Effector memory CD8-positive, alpha-beta T cell (primary cell): ENCODE data around the gene ATP11A.
"Not testable (repeated sequence)": the region's sequence is repeated elsewhere in the genome, so short reads cannot be mapped to it uniquely, and the experiment has no call there.

ENCODE experiments used
- ATAC-seq: fragments of 150-1000 bp; cut with Tn5 transposase; replicated peaks from 2 replicates; pipeline ENCODE4 v1.10.0; 2021; ENCODE audit warnings: mild to moderate bottlenecking, moderate library complexity
- DNase-seq, 3 experiments: peaks; one replicate each; pipeline ENCODE4 v3.0.0; 2021
- H3K27ac Mint-ChIP-seq, 2 donors: one replicate each; pipeline ENCODE4 v1.8.0; 2022; ENCODE audit warnings: mild to moderate bottlenecking in 2 of 2, mixed read lengths in 2 of 2, moderate library complexity in 2 of 2
- H3K27me3 Mint-ChIP-seq, 2 donors: one replicate each; pipeline ENCODE4 v1.8.0; 2022; ENCODE audit warnings: mixed read lengths in 2 of 2
- H3K36me3 Mint-ChIP-seq: one replicate; pipeline ENCODE4 v1.8.0; 2022; ENCODE audit warnings: mild to moderate bottlenecking, moderate library complexity, mixed read lengths; ENCODE audit not compliant: insufficient read depth
- H3K4me1 Mint-ChIP-seq, 2 donors: one replicate each; pipeline ENCODE4 v1.8.0; 2022; ENCODE audit warnings: low read depth in 2 of 2, mixed read lengths in 2 of 2
- H3K4me3 Mint-ChIP-seq, 2 donors: one replicate each; pipeline ENCODE4 v1.8.0; 2022; ENCODE audit warnings: mild to moderate bottlenecking in 2 of 2, mixed read lengths in 2 of 2, moderate library complexity in 2 of 2
- H3K9me3 Mint-ChIP-seq, 2 donors: one replicate each; pipeline ENCODE4 v1.8.0; 2022; ENCODE audit warnings: mixed read lengths in 2 of 2

ATP11A gene

DNA sequence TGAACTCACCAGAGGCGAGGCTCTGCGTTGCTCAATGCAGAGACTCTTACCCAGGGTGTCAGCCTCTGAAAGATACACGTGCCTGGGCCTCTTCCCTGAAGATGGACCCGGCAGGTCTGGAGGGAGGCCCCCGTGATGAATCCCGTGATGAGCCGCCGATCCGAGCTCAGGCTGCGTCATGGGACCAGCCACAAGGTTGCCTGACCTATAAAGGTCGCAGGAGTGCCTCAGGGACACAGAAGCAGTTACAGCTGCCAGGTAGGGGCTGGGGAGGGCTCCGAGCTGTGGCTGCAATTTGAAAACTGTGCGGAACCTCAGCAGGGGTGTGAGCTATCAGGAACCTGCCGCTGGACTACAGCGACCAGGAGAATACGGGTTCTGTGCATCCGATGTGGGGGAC lies 10.5 kb upstream of the ATP11A start:
- Mint-ChIP-seq H3K27me3 (peaks cover 11 to 31% of the 10 kb centered on the region in 2 donors), H3K36me3 (no peaks in the 10 kb centered on the region), H3K27ac (no peak overlapping the region), H3K4me3 (no peak overlapping the region), H3K9me3 (no peaks in the 10 kb centered on the region), H3K4me1 (no peaks in the 10 kb centered on the region)
- DNase-seq (no peak), ATAC-seq (no peak)

- ATAC-seq (no peak), DNase-seq (no peak)
- H3K27ac Mint-ChIP-seq: no peak overlapping the region
- no peak overlapping the region for H3K4me3 Mint-ChIP-seq
- no peaks in the 10 kb centered on the region for H3K4me1 Mint-ChIP-seq
- peaks cover 11 to 24% of the 10 kb centered on the region in 2 donors for H3K27me3 Mint-ChIP-seq
- H3K9me3 Mint-ChIP-seq: no peaks in the 10 kb centered on the region
- H3K36me3 Mint-ChIP-seq: no peaks in the 10 kb centered on the region
Observed at GRCh38 chr13:112679932-112680677, 9.7 kb upstream of the ATP11A start.

DNA sequence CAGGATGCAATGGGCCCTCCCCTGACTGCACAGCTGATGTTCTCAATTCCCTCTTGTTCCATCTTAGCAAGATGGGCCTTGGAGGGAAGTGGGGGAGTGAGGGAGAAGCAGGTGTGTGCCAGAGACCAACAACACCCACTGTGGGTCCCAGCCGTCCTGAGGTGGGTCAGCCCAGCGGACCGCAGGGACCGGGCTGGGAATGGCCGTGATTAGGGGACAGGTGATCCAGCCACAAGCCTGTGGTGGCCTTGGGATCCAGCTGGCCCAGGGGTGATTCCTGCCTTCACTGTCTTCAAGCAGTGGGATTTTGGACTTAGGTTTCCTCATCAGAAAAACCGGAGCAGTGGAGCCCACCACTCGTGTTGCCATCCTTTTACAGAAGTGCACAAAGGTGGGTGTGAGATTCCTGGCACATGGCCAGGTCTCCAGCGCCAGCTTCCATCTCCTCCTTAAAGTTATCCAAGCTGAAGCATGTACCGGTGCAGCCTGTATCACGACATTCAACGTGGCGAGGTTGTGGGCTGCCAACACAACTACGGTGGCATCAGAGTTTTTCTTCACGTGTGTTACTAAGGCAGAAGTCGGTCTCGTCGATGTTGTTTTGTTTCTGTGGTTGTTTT lies 9.0 kb upstream of the ATP11A start:
- ATAC-seq: no peak
- peaks cover 10 to 17% of the 10 kb centered on the region in 2 donors for H3K27me3 Mint-ChIP-seq
- no peaks in the 10 kb centered on the region for H3K4me1 Mint-ChIP-seq
- H3K27ac Mint-ChIP-seq: no peak overlapping the region
- H3K4me3 Mint-ChIP-seq: no peak overlapping the region
- no peaks in the 10 kb centered on the region for H3K9me3 Mint-ChIP-seq
- DNase-seq: no peak
- no peaks in the 10 kb centered on the region for H3K36me3 Mint-ChIP-seq

- Mint-ChIP-seq H3K4me1 (peaks cover 3 to 6% of the 10 kb centered on the region in 2 donors), H3K9me3 (no peaks in the 10 kb centered on the region), H3K27me3 (no peaks in the 10 kb centered on the region), H3K36me3 (peaks cover 2% of the 10 kb centered on the region), H3K27ac (no peak overlapping the region), H3K4me3 (no peak overlapping the region)
- ATAC-seq (no peak), DNase-seq (no peak)
Observed at GRCh38 chr13:112683581-112683980, 6.3 kb upstream of the ATP11A start.

DNA sequence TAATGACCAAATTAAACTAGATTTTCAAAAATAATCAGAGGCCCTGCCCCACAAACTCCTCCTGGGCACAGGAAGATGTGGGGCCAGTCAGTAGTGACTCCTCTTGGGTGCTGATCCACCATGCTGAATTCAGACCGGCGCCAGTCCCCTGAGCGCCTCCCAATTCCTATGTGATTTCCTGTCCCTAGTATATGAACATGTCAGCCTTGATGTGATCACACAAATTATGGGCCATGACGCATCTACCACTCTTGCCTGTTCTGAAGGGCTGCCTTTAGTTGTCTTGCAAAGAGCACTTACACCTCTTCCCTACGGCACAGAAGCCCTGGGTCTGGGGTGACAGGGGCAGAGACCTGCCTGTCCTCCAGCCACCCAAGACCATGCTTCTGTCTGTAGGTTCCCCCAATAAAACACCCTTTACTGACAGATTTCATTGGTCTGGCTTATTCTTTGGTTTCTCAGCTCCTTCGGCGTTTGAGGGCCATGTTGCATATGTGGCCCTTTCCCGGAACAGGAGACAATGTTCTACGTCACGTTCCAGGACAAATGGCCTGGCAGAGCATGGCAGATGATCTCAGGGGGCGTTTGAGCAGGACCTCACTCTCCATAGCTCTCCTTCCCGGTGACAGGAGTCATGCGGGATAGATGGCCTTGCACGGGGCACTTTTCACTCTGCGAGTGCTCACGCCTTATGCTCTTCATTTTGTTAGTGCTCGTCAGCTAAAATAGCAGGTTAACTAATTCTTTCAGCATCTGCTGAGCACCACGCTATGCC lies 5.6 kb upstream of the ATP11A start:
- Mint-ChIP-seq H3K9me3 (no peaks in the 10 kb centered on the region), H3K4me1 (peaks cover 8 to 13% of the 10 kb centered on the region in 2 donors), H3K36me3 (peaks cover 3% of the 10 kb centered on the region), H3K27ac (peak overlapping the region in 1 of 2 donors; percentile 25), H3K27me3 (no peaks in the 10 kb centered on the region), H3K4me3 (no peak overlapping the region)
- ATAC-seq (no peak), DNase-seq (no peak)

GRCh38 chr13:112685189-112685805 lies 4.5 kb upstream of the ATP11A start:
- H3K27ac Mint-ChIP-seq, H3K36me3 Mint-ChIP-seq, H3K9me3 Mint-ChIP-seq, DNase-seq, H3K4me3 Mint-ChIP-seq, H3K27me3 Mint-ChIP-seq, ATAC-seq: not testable (repeated sequence)
- peaks cover 8 to 14% of the 10 kb centered on the region in 2 donors for H3K4me1 Mint-ChIP-seq

GRCh38 chr13:112685896-112686295 lies 3.9 kb upstream of the ATP11A start:
- Mint-ChIP-seq H3K27me3 (no peaks in the 10 kb centered on the region), H3K4me3 (no peak overlapping the region), H3K36me3 (peaks cover 11% of the 10 kb centered on the region), H3K9me3 (no peaks in the 10 kb centered on the region), H3K27ac (no peak overlapping the region), H3K4me1 (peaks cover 11 to 16% of the 10 kb centered on the region in 2 donors)
- DNase-seq (no peak), ATAC-seq (no peak)

DNA sequence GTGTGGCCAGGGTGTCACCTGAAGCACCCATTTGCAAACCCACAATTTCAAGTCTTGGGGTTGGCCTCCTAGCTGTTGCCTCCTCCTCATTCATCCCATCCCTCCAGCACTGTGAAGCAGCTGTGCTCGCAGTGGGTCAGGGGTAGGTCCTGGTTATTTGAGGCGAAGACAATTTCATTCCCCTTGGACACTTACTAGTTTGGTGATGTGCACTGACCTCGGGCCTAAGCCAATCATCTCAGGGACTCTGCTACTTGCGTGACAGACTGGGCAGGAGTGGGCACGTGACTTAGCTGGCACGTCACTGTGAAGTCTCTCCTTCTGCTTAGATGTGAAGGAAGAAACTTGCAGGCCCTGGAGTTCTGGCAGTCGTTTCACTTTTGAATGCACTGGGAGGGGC lies 3.5 kb upstream of the ATP11A start:
- DNase-seq: no peak
- Mint-ChIP-seq H3K27ac (no peak overlapping the region), H3K4me3 (no peak overlapping the region), H3K4me1 (peaks cover 16 to 17% of the 10 kb centered on the region in 2 donors), H3K27me3 (no peaks in the 10 kb centered on the region), H3K36me3 (peaks cover 15% of the 10 kb centered on the region), H3K9me3 (no peaks in the 10 kb centered on the region)
- no peak for ATAC-seq

- DNase-seq (no peak), ATAC-seq (no peak)
- Mint-ChIP-seq H3K9me3 (no peaks in the 10 kb centered on the region), H3K27ac (peak overlapping the region in 1 of 2 donors; percentile 16), H3K4me3 (no peak overlapping the region), H3K36me3 (peaks cover 15% of the 10 kb centered on the region), H3K4me1 (peaks cover 21 to 22% of the 10 kb centered on the region in 2 donors), H3K27me3 (no peaks in the 10 kb centered on the region)
Observed at GRCh38 chr13:112686987-112687386, 2.9 kb upstream of the ATP11A start.

DNA sequence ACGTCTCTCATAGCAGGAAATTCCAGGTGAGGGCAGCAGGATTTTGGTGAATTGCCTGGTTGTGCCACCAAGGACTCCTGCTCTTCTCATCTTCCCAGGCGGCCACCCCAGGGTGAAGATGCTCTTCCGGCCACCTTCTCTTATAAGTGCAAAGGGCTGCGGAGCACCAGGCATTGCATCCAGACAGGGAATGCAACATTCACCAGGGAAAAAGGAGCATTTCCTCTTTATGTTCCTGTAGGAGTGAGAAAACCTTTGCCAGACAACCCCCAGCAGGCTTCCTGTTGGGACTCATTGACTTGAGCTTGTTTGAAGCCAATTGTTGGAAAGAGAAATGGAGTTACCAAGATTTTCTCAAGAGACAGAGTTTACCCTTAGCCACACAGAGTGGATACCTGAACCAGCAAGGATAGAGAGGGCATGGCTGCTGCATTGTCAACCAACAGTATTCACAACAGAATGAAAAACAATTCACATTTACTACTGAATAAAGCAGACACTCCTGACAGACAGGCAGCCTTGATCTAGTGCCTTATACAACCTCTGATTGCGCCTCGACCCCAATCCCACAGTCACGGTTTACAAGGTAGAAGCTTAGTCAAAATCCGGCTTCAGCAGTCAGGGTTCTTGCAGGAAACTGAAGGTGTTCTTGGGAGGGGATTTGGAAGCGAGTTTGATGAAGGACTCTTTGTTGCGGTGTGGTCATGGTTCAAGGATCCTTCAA lies 1.8 kb upstream of the ATP11A start:
- Mint-ChIP-seq H3K27me3 (no peaks in the 10 kb centered on the region), H3K4me1 (peaks cover 30 to 32% of the 10 kb centered on the region in 2 donors), H3K4me3 (peak overlapping the region; percentile 92 to 95), H3K36me3 (peaks cover 15% of the 10 kb centered on the region), H3K9me3 (no peaks in the 10 kb centered on the region), H3K27ac (peak overlapping the region; percentile 87 to 94)
- ATAC-seq (no peak), DNase-seq (no peak)

GRCh38 chr13:112688560-112689302 lies 1.1 kb upstream of the ATP11A start:
- H3K27me3 Mint-ChIP-seq: no peaks in the 10 kb centered on the region
- peak overlapping the region; percentile 87 to 94 for H3K27ac Mint-ChIP-seq
- DNase-seq (peak in 2 of 3 experiments; percentile 17 to 19), ATAC-seq (peak; percentile 18)
- no peaks in the 10 kb centered on the region for H3K9me3 Mint-ChIP-seq
- peaks cover 15% of the 10 kb centered on the region for H3K36me3 Mint-ChIP-seq
- peaks cover 35 to 37% of the 10 kb centered on the region in 2 donors for H3K4me1 Mint-ChIP-seq
- H3K4me3 Mint-ChIP-seq: peak overlapping the region; percentile 92 to 95

DNA sequence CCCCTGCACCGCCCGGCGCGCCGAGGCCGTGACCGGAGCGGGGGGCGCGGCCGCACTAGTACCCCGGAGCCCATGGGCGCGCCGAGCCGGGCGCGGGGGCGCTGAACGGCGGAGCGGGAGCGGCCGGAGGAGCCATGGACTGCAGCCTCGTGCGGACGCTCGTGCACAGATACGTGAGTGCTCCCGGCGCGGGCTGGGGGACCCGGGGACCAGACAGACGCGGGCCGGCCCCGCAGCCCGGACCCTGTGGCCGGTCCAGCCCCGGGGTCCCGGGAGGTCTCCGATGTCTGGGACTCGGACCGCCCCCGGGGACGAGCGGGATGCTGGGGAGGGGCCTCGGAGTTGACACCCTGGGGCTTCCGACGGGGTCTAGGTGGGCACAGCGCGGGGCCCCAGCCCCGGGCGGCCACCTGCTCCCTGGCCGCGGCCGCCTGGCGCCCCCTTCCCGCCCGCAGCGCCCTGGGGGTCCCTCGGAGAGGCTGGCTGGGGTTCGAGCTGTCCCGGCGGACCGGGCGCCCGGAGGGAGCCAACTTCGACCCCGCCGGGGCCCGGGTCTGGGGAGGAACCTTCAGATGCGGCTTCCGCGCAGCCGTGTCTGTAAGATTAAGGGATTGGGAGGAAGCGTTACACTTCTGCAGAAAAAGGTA lies 568 bp downstream of the ATP11A start:
- Mint-ChIP-seq H3K4me1 (peaks cover 42 to 45% of the 10 kb centered on the region in 2 donors), H3K27me3 (no peaks in the 10 kb centered on the region), H3K9me3 (no peaks in the 10 kb centered on the region), H3K36me3 (peaks cover 15% of the 10 kb centered on the region), H3K27ac (peak overlapping the region; percentile 32 to 81), H3K4me3 (peak overlapping the region; percentile 92 to 95)
- ATAC-seq (peak; percentile 8), DNase-seq (peak in 2 of 3 experiments; percentile 6 to 10)
